CD4-positive, alpha-beta T cell treated with Interferon alpha-2 for 1 hour (primary cell): ENCODE measurements around the gene GRAMD2A.
"Not testable (repeated sequence)": the region's sequence is repeated elsewhere in the genome, so short reads cannot be mapped to it uniquely, and the experiment has no call there.

Experiments used
- DNase-seq, 2 donors: peaks; one replicate each; pipeline ENCODE4 v3.0.0-alpha.2; 2020 to 2022

The GRAMD2A gene

GRCh38 chr15:72182673-72183072 lies 14.9 kb downstream of the GRAMD2A start:
- DNase-seq: no peak

- no peak for DNase-seq
Observed at GRCh38 chr15:72182244-72182643, 15.3 kb downstream of the GRAMD2A start.

GRCh38 chr15:72180761-72181324 lies 16.7 kb downstream of the GRAMD2A start:
- DNase-seq: no peak

GRCh38 chr15:72179950-72180581 lies 17.5 kb downstream of the GRAMD2A start:
- no peak for DNase-seq

- DNase-seq: no peak
Observed at GRCh38 chr15:72178976-72179585, 18.5 kb downstream of the GRAMD2A start.

GRCh38 chr15:72176743-72177142 lies 20.8 kb downstream of the GRAMD2A start:
- no peak for DNase-seq

- no peak for DNase-seq
Observed at GRCh38 chr15:72176159-72176558, 21.4 kb downstream of the GRAMD2A start.

- DNase-seq: no peak
Observed at GRCh38 chr15:72175186-72176044, 22.2 kb downstream of the GRAMD2A start.

GRCh38 chr15:72174551-72175165 lies 22.9 kb downstream of the GRAMD2A start:
- no peak for DNase-seq

- DNase-seq: no peak
Observed at GRCh38 chr15:72173864-72174550, 23.6 kb downstream of the GRAMD2A start.

GRCh38 chr15:72173401-72173800 lies 24.2 kb downstream of the GRAMD2A start:
- no peak for DNase-seq

- DNase-seq: no peak
Observed at GRCh38 chr15:72172796-72173195, 24.8 kb downstream of the GRAMD2A start.

- not testable (repeated sequence) for DNase-seq
Observed at GRCh38 chr15:72171978-72172377, 25.6 kb downstream of the GRAMD2A start.

- DNase-seq: no peak
Observed at GRCh38 chr15:72170691-72171090, 26.9 kb downstream of the GRAMD2A start.

- no peak for DNase-seq
Observed at GRCh38 chr15:72169921-72170611, 27.5 kb downstream of the GRAMD2A start.

GRCh38 chr15:72169236-72169920 lies 28.2 kb downstream of the GRAMD2A start:
- no peak for DNase-seq

- no peak for DNase-seq
Observed at GRCh38 chr15:72168808-72169190, 28.8 kb downstream of the GRAMD2A start.

GRCh38 chr15:72168131-72168807 lies 29.3 kb downstream of the GRAMD2A start:
- DNase-seq: no peak

GRCh38 chr15:72167445-72167844 lies 30.1 kb downstream of the GRAMD2A start:
- DNase-seq: no peak

GRCh38 chr15:72166716-72167417 lies 30.7 kb downstream of the GRAMD2A start:
- no peak for DNase-seq
